B cell (primary cell): Measurements from ENCODE around the gene FNDC5. TPM values are rescaled to one million over a fixed set of nuclear protein-coding genes. Genes with fewer than 3 reads are reported as not detected.

ENCODE experiments used
- ATAC-seq: fragments of 200-7000 bp; cut with Tn5 transposase; one replicate; pipeline ENCODE4 v1.10.0; 2021; ENCODE audit warnings: low read depth, mild to moderate bottlenecking, moderate number of reproducible peaks, moderate library complexity
- CTCF ChIA-PET: fragments of 350-600 bp; sonication (Branson Sonifier 250); formaldehyde crosslinking; loops from one replicate; lab custom pipeline; 2021; ENCODE audit warnings: antibody characterized with exemption, inconsistent platforms; lab: Charles Lee
- POLR2A ChIA-PET: fragments of 350-600 bp; sonication (Branson Sonifier 250); formaldehyde crosslinking; loops from one replicate; lab custom pipeline; 2021; ENCODE audit warnings: antibody characterized with exemption; lab: Charles Lee
- DNase-seq: peaks from one replicate; pipeline ENCODE4 v3.0.0; 2013
- H2AFZ ChIP-seq: 2 replicates; pipeline ENCODE4 v1.6.1; 2012; ENCODE audit warnings: mild to moderate bottlenecking, low read depth, low read length; ENCODE audit not compliant: insufficient read depth, poor library complexity, severe bottlenecking
- H3K27ac ChIP-seq, 2 donors: 1 replicate in 1 of 2; 2 replicates in 1 of 2; pipeline ENCODE4 v1.5.1; 2012 to 2013; ENCODE audit warnings: low read length in 2 of 2, mild to moderate bottlenecking in 2 of 2, moderate library complexity in 1 of 2
- H3K27me3 ChIP-seq, 4 experiments: fragments of 200-600 bp in 1 of 4; sonication (generic) in 1 of 4; replicated peaks in 1 of 4; 1 replicate in 2 of 4; 2 replicates in 2 of 4; pipeline versions ENCODE4 v1.6.1 to v1.7.0; 2013 to 2016; ENCODE audit warnings: low read length in 3 of 4, mild to moderate bottlenecking in 2 of 4, mixed read lengths in 1 of 4, moderate library complexity in 1 of 4; ENCODE audit not compliant: insufficient read depth in 4 of 4, control insufficient read depth in 3 of 4; ENCODE audit errors: control extremely low read depth in 1 of 4
- H3K36me3 ChIP-seq, 2 experiments: replicated peaks in 1 of 2; 1 replicate in 1 of 2; 2 replicates in 1 of 2; pipeline versions ENCODE4 v1.6.1 to v1.7.1; 2013; ENCODE audit warnings: low read length in 1 of 2; ENCODE audit not compliant: insufficient read depth in 2 of 2, control insufficient read depth in 1 of 2; ENCODE audit errors: control extremely low read depth in 1 of 2, extremely low read depth in 1 of 2
- H3K4me1 ChIP-seq, 2 donors: fragments of 200-600 bp in 1 of 2; sonication (generic) in 1 of 2; 1 replicate in 1 of 2; 2 replicates in 1 of 2; pipeline versions ENCODE4 v1.5.1 to v1.6.1; 2013 to 2017; ENCODE audit warnings: low read length in 2 of 2; ENCODE audit not compliant: control insufficient read depth in 2 of 2, insufficient read depth in 2 of 2
- H3K4me2 ChIP-seq: replicated peaks from 2 replicates; pipeline ENCODE3; 2012; ENCODE audit warnings: mild to moderate bottlenecking, low read depth, low read length; ENCODE audit not compliant: poor library complexity, severe bottlenecking
- H3K4me3 ChIP-seq, 5 experiments: fragments of 200-600 bp in 1 of 5; sonication (generic) in 1 of 5; 1 replicate in 3 of 5; 2 replicates in 2 of 5; pipeline versions ENCODE4 v1.5.1 to v1.7.0; 2011 to 2016; ENCODE audit warnings: low read length in 4 of 5, mild to moderate bottlenecking in 4 of 5, low read depth in 2 of 5, control low read depth in 1 of 5, moderate library complexity in 1 of 5; ENCODE audit not compliant: insufficient read depth in 1 of 5; ENCODE audit errors: control extremely low read depth in 1 of 5, extremely low read depth in 1 of 5
- H3K79me2 ChIP-seq: fragments of 200-600 bp; sonication (generic); one replicate; pipeline ENCODE4 v1.6.0; 2016; ENCODE audit warnings: low read length; ENCODE audit not compliant: control insufficient read depth, insufficient read depth
- H3K9ac ChIP-seq: fragments of 200-600 bp; sonication (generic); 2 replicates; pipeline ENCODE4 v1.6.1; 2017; ENCODE audit warnings: mild to moderate bottlenecking, low read length, moderate library complexity
- H3K9me3 ChIP-seq, 3 donors: one replicate each; pipeline versions ENCODE4 v1.6.1 to v1.7.1; 2013; ENCODE audit warnings: low read length in 2 of 3; ENCODE audit not compliant: control insufficient read depth in 2 of 3, insufficient read depth in 1 of 3; ENCODE audit errors: control extremely low read depth in 1 of 3
- H4K20me1 ChIP-seq: 2 replicates; pipeline ENCODE4 v1.6.0; 2012; ENCODE audit warnings: mild to moderate bottlenecking, low read length; ENCODE audit not compliant: insufficient read depth, control insufficient read depth, poor library complexity, severe bottlenecking
- H3K27ac Mint-ChIP-seq: one replicate; pipeline ENCODE4 v1.8.0; 2021; ENCODE audit warnings: mixed read lengths
- H3K27me3 Mint-ChIP-seq: one replicate; pipeline ENCODE4 v1.8.0; 2021; ENCODE audit warnings: mixed read lengths
- H3K4me1 Mint-ChIP-seq: one replicate; pipeline ENCODE4 v1.8.0; 2021; ENCODE audit warnings: mixed read lengths
- H3K4me3 Mint-ChIP-seq: one replicate; pipeline ENCODE4 v1.8.0; 2021; ENCODE audit warnings: mixed read lengths
- H3K9me3 Mint-ChIP-seq: one replicate; pipeline ENCODE4 v1.8.0; 2022; ENCODE audit warnings: mixed read lengths; ENCODE audit not compliant: insufficient read depth
- EZH2 ChIP-seq: IDR thresholded peaks from 2 replicates; pipeline ENCODE4 v1.6.1; 2012; ENCODE audit warnings: borderline replicate concordance, low read depth, mild to moderate bottlenecking, moderate library complexity, low read length; ENCODE audit not compliant: insufficient read depth, poor library complexity, severe bottlenecking
- WGBS: methylation state at CpG from one replicate; pipeline ENCODE4 v1.1.5; 2013; ENCODE audit warnings: missing lambda C conversion rate; ENCODE audit not compliant: insufficient coverage; 5-methylcytosine and 5-hydroxymethylcytosine counted together
- intact Hi-C: fragments of 100-400 bp; cut with micrococcal nuclease; formaldehyde crosslinking; loops from one replicate; pipeline ENCODE4 v1.10.0; 2022
- polyA plus RNA-seq: library from polyadenylated mRNA; depleted of rRNA; stranded (reverse); fragments of >200 nt; gene quantifications from 2 replicates; pipeline ENCODE4 v1.2.3, GENCODE V29; 2012
- total RNA-seq, 2 donors: library from RNA; stranded (reverse); fragments of 120-200 nt in 1 of 2; gene quantifications; 1 replicate in 1 of 2; 2 replicates in 1 of 2; pipeline versions ENCODE4 v1.2.3 to v1.2.4, GENCODE V29; 2013 to 2022
- TF ChIP-seq, protein P1 (sequence below): fragments of 200-600 bp; IDR thresholded peaks from one replicate; pipeline ENCODE4 v1.8.0; 2022; ENCODE audit warnings: antibody characterized with exemption, mild to moderate bottlenecking

The FNDC5 gene
- total and polyA plus RNA-seq, 2 donors (not counting 1 experiment from before 2014, with no cell fraction given), result 0.76 to 2.1 TPM

DNA sequence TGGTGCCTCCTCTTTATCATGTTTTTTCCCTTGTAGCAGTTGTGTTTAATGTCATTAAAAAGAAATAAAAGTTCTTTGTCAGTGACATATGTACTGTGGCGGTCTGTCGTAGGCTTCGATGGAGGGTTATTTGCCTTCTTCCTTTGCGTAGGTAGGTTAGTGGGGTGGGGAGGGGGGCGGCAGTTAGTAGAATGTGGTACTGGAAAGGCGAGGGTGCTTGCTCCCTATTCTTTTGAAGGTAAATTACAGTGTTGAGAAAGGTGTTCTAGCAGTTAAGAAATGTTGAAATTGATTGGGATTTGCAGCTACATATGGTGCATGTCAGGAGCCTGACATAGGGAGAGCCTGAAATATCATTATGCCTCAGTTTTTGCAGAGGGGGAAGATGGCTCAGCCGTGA, 11.9 kb downstream of the FNDC5 start:
- ChIA-PET CTCF (interaction anchor here (0.6 to 2.3 kb wide), 3 partner anchors 13 to 246 kb away, joined by 3 to 8 read pairs (median 3); no protein-coding TSS in a partner anchor), POLR2A (no interaction called here)
- WGBS, result 100% methylated on average over 4 of the region's 7 CpGs
- intact Hi-C loops, result no loop called here
- Histone ChIP-seq H3K36me3 (peaks cover 20 to 66% of the 10 kb centered on the region in 2 experiments), H3K27me3 (no peaks in the 10 kb centered on the region), H3K4me3 (no peak overlapping the region), H3K9ac (no peak overlapping the region), H2AFZ (no peak overlapping the region), H3K4me2 (no peak overlapping the region), H4K20me1 (no peaks in the 10 kb centered on the region), H3K79me2 (no peaks in the 10 kb centered on the region), H3K9me3 (no peaks in the 10 kb centered on the region), H3K27ac (no peak overlapping the region), H3K4me1 (no peaks in the 10 kb centered on the region)
- H3K9me3 Mint-ChIP-seq, result no peaks in the 10 kb centered on the region
- no peaks in the 10 kb centered on the region for H3K27me3 Mint-ChIP-seq
- H3K4me1 Mint-ChIP-seq, result no peaks in the 10 kb centered on the region
- H3K4me3 Mint-ChIP-seq, result no peak overlapping the region
- no peak for DNase-seq
- TF ChIP-seq, protein P1, sequence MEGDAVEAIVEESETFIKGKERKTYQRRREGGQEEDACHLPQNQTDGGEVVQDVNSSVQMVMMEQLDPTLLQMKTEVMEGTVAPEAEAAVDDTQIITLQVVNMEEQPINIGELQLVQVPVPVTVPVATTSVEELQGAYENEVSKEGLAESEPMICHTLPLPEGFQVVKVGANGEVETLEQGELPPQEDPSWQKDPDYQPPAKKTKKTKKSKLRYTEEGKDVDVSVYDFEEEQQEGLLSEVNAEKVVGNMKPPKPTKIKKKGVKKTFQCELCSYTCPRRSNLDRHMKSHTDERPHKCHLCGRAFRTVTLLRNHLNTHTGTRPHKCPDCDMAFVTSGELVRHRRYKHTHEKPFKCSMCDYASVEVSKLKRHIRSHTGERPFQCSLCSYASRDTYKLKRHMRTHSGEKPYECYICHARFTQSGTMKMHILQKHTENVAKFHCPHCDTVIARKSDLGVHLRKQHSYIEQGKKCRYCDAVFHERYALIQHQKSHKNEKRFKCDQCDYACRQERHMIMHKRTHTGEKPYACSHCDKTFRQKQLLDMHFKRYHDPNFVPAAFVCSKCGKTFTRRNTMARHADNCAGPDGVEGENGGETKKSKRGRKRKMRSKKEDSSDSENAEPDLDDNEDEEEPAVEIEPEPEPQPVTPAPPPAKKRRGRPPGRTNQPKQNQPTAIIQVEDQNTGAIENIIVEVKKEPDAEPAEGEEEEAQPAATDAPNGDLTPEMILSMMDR, result no peak
- no peak for TF ChIP-seq EZH2
- H3K27ac Mint-ChIP-seq, result no peak overlapping the region
- no peak for ATAC-seq

DNA sequence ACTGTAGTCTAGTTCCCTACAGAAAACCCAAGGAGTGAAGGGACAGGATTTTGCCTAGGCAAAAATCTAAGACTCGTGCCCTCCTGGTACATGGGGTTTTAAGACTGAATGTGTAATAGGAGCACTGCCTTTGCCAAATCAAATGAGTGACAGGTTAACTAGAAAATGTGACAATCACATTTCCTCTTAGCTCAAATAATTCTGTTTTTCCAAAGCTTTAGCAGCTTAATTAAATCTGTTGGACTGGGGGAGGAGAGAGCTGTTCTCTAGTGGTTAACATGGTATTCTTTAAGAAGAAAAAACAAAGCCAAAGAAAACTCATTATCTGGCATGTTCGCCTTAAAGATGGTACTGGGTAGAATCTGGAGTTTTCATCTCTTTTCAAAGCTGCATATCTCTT, 12.6 kb downstream of the FNDC5 start:
- peaks cover 21 to 70% of the 10 kb centered on the region in 2 experiments for H3K36me3 ChIP-seq
- no CpG with 5 or more reads among the region's 2 CpGs for WGBS
- H3K9me3 Mint-ChIP-seq, result no peaks in the 10 kb centered on the region
- TF ChIP-seq EZH2, result no peak
- TF ChIP-seq, protein P1, result no peak
- no peak overlapping the region for H3K4me3 Mint-ChIP-seq
- H3K27me3 ChIP-seq, result no peaks in the 10 kb centered on the region
- no peak overlapping the region for H3K4me3 ChIP-seq
- no peaks in the 10 kb centered on the region for H3K79me2 ChIP-seq
- ChIA-PET POLR2A (no interaction called here), CTCF (interaction anchor here (0.6 to 0.7 kb wide), 4 partner anchors 22 to 442 kb away, joined by 3 read pairs; no protein-coding TSS in a partner anchor)
- H3K27me3 Mint-ChIP-seq, result no peaks in the 10 kb centered on the region
- no peaks in the 10 kb centered on the region for H3K4me1 Mint-ChIP-seq
- no peak overlapping the region for H3K4me2 ChIP-seq
- intact Hi-C loops, result no loop called here
- H2AFZ ChIP-seq, result no peak overlapping the region
- H3K27ac ChIP-seq, result no peak overlapping the region
- DNase-seq, result no peak
- ATAC-seq, result no peak
- no peaks in the 10 kb centered on the region for H4K20me1 ChIP-seq
- no peaks in the 10 kb centered on the region for H3K9me3 ChIP-seq
- H3K27ac Mint-ChIP-seq, result no peak overlapping the region
- H3K9ac ChIP-seq, result no peak overlapping the region
- no peaks in the 10 kb centered on the region for H3K4me1 ChIP-seq
